ENCODE measurements around the gene FOXK2.
A peak's percentile ranks its signal among the peaks of the same experiment; 100 is the strongest.

FOXK2 gene

DNA sequence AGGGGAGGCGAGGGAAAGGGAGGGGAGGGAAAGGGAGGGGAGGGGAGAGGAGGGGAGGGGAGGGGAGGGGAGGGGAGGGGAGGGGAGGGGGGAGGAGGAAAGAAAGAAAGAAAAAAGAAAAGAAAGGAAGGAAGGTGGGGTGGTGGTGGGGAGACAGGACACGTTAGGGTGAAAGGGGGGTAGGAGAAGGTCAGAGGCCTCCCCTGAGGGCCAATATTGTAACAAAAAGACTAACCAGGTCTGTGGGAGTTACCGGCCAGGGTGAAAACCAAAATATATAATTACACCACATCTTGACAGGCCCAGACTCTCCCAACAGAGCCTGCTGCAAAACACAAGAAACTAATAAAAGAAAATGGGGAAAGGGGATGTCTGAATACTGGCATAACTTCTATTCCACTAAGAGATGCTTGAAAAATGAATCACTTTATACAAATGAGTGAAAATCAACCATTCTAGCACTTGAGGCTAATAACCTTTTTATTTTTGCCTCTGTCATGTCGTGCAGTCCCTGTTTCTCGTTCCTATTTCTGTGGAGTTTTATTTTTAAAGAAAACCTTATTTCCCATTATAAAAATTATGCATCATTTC, 118.7 kb downstream of the FOXK2 start:
- DNase-seq (ENCODE audit: low read depth in 1 of 2, low spot score in 1 of 2): no peak

GRCh38 chr17:82639628-82640027, 120.1 kb downstream of the FOXK2 start:
- no peak for DNase-seq (ENCODE audit: low read depth in 1 of 2, low spot score in 1 of 2)

- no peak for DNase-seq (ENCODE audit: low read depth in 1 of 2, low spot score in 1 of 2)
Observed at GRCh38 chr17:82640036-82640435, 120.5 kb downstream of the FOXK2 start.

GRCh38 chr17:82642022-82642421, 122.5 kb downstream of the FOXK2 start:
- no peak for DNase-seq (ENCODE audit: low read depth in 1 of 2, low spot score in 1 of 2)

- DNase-seq (ENCODE audit: low read depth in 1 of 2, low spot score in 1 of 2): no peak
Observed at GRCh38 chr17:82644148-82644547, 124.6 kb downstream of the FOXK2 start.

DNA sequence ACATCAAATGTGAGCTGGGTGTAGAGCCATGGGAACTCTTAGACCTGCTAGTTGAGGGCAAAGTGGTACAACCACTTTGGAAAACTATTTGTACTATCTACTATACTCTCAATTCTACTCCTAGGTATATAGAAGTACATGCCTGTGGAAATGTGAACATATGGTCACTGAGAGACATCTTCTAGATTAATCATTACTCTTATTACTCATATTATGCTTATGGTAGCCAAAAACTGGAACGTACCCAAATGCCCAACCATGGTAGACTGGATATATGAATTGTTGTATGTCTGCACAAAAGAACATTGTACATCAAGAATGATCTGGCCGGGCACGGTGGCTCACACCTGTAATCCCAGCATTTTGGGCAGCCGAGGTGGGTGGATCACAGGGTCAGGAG, 126.0 kb downstream of the FOXK2 start:
- DNase-seq (ENCODE audit: low read depth in 1 of 2, low spot score in 1 of 2): no peak

DNA sequence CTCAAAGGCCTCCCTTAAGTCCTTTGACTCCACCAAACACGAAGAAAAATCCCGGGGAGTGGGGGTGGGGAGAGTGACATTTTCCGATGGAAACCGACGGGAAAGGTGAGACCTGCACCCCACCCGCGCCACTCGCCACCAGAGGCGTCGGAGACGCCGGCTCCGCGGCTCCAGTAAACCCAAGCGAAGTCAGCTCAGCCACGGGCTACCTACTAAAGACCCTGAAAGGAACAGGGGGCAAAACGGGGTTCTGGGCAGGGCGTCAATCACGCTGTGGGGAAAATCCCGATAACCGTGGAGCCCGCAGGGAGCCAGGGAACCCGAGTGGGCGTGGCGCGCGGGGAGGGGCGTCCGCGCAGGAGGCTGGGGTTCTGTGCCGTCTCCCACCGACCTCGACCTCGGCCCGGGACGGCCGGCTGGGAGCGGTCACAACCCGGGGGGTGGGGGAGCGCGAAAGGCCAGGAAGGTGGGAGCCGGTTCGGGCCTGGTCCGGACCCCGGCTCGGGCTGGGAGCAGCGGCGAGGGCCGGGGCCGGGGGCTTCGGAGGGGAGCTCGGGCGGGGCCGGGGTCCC, 128.1 kb downstream of the FOXK2 start:
- peak; percentile 18 to 35 for DNase-seq (ENCODE audit: low read depth in 1 of 2, low spot score in 1 of 2)

- DNase-seq (ENCODE audit: low read depth in 1 of 2, low spot score in 1 of 2): peak; percentile 78 to 80
Observed at GRCh38 chr17:82648165-82648668, 128.7 kb downstream of the FOXK2 start, which contains the start of gene WDR45B. Gene WDR45B, minus strand, starts transcription at chr17:82648444. Its CDS starts 104 bp downstream, at chr17:82648340.

DNA sequence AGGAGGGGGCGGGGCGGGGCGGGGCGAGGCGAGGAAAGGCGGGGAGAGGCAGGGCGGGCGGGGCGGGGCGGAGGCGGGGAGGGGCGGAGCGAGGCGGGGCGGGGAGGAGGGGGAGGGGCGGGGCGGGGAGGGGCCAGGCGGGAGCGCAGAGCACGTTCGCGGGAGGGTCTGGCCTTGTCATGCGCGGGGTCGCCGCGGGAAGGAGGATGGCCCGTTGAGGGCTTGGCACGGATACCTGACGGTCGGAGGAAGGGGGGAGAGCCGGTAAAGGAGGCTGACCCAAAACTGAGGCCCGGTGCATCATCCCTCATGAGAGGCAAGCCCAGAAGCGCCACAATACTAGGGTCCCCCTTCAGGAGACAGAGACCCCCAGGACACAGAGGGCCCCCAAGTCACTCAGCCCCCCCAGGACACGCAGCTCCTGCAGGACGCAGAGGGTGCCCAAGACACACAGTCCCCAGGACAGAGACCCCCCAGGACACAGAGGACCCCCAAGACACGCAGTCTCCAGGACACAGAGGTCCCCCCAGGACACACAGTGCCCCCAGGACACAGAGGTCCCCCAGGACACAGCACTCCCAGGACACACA, 129.3 kb downstream of the FOXK2 start:
- peak in 1 of 2 donors; percentile 6 for DNase-seq (ENCODE audit: low read depth in 1 of 2, low spot score in 1 of 2)

DNA sequence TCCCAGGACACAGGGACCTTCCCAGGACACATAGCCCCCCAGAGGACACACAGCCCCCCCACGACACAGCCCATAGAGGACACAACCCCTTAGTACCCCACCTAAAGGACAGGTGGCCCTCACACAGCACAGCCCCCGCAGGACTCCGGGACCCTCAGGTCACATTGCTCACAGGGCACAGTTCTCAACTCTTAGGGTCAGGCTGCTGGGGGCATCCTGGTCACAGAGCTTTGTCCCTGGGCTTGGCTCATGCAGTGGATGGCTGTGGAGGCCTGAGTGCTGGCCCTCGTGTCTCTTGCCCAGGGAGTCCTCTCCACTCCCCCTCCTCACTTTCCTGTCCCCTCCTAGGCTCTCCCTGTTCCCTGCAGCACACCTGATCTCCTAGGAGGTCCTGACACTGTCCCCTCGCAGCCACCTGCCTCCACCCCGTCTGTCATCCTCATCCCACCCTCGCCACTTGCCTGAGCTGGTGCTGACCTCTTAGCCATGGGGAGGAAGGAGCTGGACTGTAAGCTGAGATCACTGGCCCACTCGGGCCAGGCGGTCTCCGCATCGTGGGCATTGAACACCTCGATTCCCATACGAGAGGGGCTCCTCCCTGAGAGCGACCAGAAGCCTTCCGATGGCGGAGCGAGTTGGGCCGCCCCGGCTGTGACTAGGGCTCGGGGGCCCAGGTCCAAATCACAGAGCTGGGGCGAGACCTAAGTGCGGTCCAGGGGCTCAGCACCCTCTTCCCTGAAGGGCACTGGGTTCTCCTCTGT, 130.1 kb downstream of the FOXK2 start:
- DNase-seq (ENCODE audit: low read depth in 1 of 2, low spot score in 1 of 2): no peak

DNA sequence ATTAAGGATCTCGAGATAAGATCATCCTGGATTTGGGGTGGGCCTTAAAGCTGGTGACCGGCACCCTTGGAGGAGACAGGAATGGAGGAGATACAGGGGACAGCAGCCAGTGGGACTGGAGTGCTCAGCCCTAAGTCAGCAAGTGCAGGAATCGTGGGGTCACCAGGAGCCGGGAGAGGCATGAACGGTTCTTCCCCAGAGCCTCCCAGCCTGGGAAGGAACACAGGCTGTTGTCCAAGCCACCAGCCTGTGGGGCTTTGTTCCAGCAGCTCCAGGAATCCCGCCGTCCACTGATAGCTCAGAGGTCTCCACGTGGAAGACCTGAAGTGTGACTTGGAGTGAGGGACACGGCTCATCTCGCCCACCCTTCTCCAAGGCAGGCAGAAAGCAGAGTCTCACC, 131.2 kb downstream of the FOXK2 start:
- DNase-seq (ENCODE audit: low read depth in 1 of 2, low spot score in 1 of 2): no peak

- no peak for DNase-seq (ENCODE audit: low read depth in 1 of 2, low spot score in 1 of 2)
Observed at GRCh38 chr17:82653651-82654528, 134.4 kb downstream of the FOXK2 start.

All from stimulated activated CD4-positive, alpha-beta T cell treated with anti-CD3 and anti-CD28 coated beads, Interleukin-15, amount 100 ng/mL, for 1 hour (primary cell).